ENCODE data around the gene ARRDC4.

Gene ARRDC4

GRCh38 chr15:98005659-98006058 lies 45.2 kb downstream of the ARRDC4 start:
- TF ChIP-seq, protein P1, sequence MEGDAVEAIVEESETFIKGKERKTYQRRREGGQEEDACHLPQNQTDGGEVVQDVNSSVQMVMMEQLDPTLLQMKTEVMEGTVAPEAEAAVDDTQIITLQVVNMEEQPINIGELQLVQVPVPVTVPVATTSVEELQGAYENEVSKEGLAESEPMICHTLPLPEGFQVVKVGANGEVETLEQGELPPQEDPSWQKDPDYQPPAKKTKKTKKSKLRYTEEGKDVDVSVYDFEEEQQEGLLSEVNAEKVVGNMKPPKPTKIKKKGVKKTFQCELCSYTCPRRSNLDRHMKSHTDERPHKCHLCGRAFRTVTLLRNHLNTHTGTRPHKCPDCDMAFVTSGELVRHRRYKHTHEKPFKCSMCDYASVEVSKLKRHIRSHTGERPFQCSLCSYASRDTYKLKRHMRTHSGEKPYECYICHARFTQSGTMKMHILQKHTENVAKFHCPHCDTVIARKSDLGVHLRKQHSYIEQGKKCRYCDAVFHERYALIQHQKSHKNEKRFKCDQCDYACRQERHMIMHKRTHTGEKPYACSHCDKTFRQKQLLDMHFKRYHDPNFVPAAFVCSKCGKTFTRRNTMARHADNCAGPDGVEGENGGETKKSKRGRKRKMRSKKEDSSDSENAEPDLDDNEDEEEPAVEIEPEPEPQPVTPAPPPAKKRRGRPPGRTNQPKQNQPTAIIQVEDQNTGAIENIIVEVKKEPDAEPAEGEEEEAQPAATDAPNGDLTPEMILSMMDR (IDR thresholded peaks at IDR 0.05), result no peak
- TF ChIP-seq ZFX (IDR thresholded peaks at IDR 0.05; ENCODE audit: borderline replicate concordance), result no peak

DNA sequence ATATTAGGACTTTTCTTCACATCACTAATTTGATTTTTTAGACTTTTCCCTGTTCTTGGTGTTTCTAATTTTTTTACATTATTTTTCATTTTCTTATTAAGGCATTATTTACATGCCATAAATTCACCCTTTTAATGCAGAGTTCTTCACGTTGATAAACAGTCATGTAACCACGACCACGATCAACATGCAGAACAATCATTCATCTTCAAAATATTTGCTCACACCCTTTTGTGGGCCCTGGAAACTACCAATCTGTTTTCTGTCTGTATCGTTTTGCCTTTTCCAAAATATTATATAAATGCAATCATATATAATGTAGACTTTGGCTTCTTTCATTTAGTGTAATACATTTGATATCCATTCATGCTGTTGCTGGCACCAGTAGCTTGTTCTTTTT lies 48.7 kb downstream of the ARRDC4 start:
- no peak overlapping the region for H3K27ac ChIP-seq
- TF ChIP-seq, protein P1 (IDR thresholded peaks at IDR 0.05), result no peak
- no peak for TF ChIP-seq ZFX (IDR thresholded peaks at IDR 0.05; ENCODE audit: borderline replicate concordance)

More at GRCh38 chr15:98005659-98006058, 45.2 kb downstream of the ARRDC4 start:
- H3K27ac ChIP-seq, result no peak overlapping the region

GRCh38 chr15:98009971-98010370 lies 49.5 kb downstream of the ARRDC4 start:
- H3K27ac ChIP-seq, result no peak overlapping the region
- no peak for TF ChIP-seq ZFX (IDR thresholded peaks at IDR 0.05; ENCODE audit: borderline replicate concordance)
- TF ChIP-seq, protein P1 (IDR thresholded peaks at IDR 0.05), result no peak

- no peak overlapping the region for H3K27ac ChIP-seq
- TF ChIP-seq, protein P1 (IDR thresholded peaks at IDR 0.05), result no peak
- TF ChIP-seq ZFX (IDR thresholded peaks at IDR 0.05; ENCODE audit: borderline replicate concordance), result no peak
Measured at GRCh38 chr15:98012354-98012753, 51.9 kb downstream of the ARRDC4 start.

DNA sequence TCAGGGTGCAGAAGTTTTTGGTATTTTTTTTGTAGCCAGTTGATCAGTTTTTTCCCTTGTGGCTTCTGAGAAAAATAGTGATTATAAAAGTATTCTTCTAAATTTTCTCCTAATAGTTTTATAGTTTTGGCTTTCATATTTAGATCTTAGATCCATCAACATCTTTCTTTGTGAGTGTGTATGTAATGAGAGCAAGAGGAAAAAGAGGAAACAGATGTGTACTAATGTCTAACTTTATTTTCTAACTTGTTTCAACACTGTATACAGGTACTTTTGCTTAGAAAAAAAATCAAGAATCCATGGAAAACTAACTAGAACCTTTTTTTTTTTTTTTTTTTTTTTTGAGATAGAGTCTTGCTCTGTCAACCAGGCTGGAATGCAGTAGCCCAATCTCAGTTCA lies 53.1 kb downstream of the ARRDC4 start:
- H3K27ac ChIP-seq, result no peak overlapping the region
- TF ChIP-seq, protein P1 (IDR thresholded peaks at IDR 0.05), result no peak

GRCh38 chr15:98017150-98017964 lies 56.9 kb downstream of the ARRDC4 start:
- TF ChIP-seq, protein P1 (IDR thresholded peaks at IDR 0.05), result no peak
- no peak for TF ChIP-seq ZFX (IDR thresholded peaks at IDR 0.05; ENCODE audit: borderline replicate concordance)
- H3K27ac ChIP-seq, result no peak overlapping the region

DNA sequence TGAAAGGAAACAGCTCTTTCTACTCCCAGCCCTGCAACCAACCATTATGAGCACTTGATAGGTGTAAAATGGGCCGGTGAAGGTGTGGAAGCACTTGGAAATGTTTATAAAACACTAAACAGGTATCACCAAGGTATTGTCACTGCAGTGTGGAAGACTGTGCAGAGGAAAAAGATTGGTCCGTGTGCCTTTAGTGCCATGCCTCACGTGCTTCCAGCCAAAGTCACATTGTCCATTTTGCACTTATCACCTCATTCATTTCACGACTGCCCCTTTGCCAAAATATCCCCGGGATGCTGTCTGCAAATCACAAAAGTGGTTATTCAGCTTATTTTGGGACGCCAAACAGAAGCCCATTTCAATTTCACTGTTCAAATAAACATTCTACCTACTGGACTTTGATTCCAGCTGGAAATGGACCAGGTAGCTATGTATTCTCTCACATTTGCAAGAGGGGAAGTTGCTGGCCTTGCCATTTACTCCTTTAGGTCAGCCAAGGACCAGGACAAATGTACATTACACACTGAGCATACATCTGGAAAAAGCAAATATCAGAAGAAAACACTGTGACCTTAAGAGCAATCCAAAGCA lies 58.4 kb downstream of the ARRDC4 start:
- no peak for TF ChIP-seq ZFX (IDR thresholded peaks at IDR 0.05; ENCODE audit: borderline replicate concordance)
- TF ChIP-seq, protein P1 (IDR thresholded peaks at IDR 0.05), result no peak
- H3K27ac ChIP-seq, result no peak overlapping the region

All from 22Rv1 (cell line).